Thyroid gland (tissue), 4 donors: Measurements from ENCODE around the gene FAM136A. TPM values are rescaled to one million over a fixed set of nuclear protein-coding genes. Genes with fewer than 3 reads are reported as not detected.

ENCODE experiments used
- DNase-seq, 2 donors: peaks; one replicate each; pipeline ENCODE4 v3.0.0-alpha.2; 2019
- H3K27ac ChIP-seq, 3 donors: fragments of 200-600 bp; sonication (generic); 1 replicate in 2 of 3; 2 replicates in 1 of 3; pipeline ENCODE4 v1.5.1; 2016 to 2019; ENCODE audit warnings: mild to moderate bottlenecking in 1 of 3, moderate library complexity in 1 of 3
- H3K27me3 ChIP-seq: fragments of 200-600 bp; sonication (generic); one replicate; pipeline ENCODE4 v1.5.1; 2019
- H3K36me3 ChIP-seq, 2 donors: fragments of 200-600 bp; sonication (generic); one replicate each; pipeline ENCODE4 v1.5.1; 2016 to 2019
- H3K4me1 ChIP-seq, 2 donors: fragments of 200-600 bp; sonication (generic); one replicate each; pipeline ENCODE4 v1.5.1; 2017 to 2019
- H3K4me3 ChIP-seq, 3 donors: fragments of 200-600 bp; sonication (generic); replicated peaks in 1 of 3; 1 replicate in 2 of 3; 2 replicates in 1 of 3; pipeline ENCODE4 v1.5.1; 2016; ENCODE audit warnings: mild to moderate bottlenecking in 1 of 3
- H3K9me3 ChIP-seq: fragments of 200-600 bp; sonication (generic); one replicate; pipeline ENCODE4 v1.5.1; 2017
- CTCF ChIP-seq, 6 experiments: fragments of 200-600 bp in 3 of 6; fragments of 450-650 bp in 3 of 6; sonication (generic) in 3 of 6; IDR thresholded peaks; one replicate each; pipeline ENCODE4 v1.5.1; 2016 to 2019; ENCODE audit warnings: antibody characterized with exemption in 6 of 6, mild to moderate bottlenecking in 2 of 6, inconsistent platforms in 1 of 6, moderate library complexity in 1 of 6
- POLR2A ChIP-seq, 2 donors: fragments of 450-650 bp; IDR thresholded peaks; one replicate each; pipeline ENCODE4 v1.6.1; 2017; ENCODE audit warnings: antibody characterized with exemption in 2 of 2, mild to moderate bottlenecking in 2 of 2, moderate library complexity in 1 of 2
- WGBS, 2 donors: methylation state at CpG; one replicate each; pipeline ENCODE4 v1.1.5; 2017; 5-methylcytosine and 5-hydroxymethylcytosine counted together
- intact Hi-C: fragments of 100-400 bp; cut with DNase I; formaldehyde crosslinking; loops from one replicate; pipeline ENCODE4 v1.15.1; 2023
- total RNA-seq, 4 donors: library from RNA; depleted of rRNA; stranded (reverse); fragments of >200 nt; gene quantifications; one replicate each; pipeline ENCODE4 v1.2.3, GENCODE V29; 2016

Gene FAM136A
- total RNA-seq, 4 donors from 2014 or later: 20.5 to 47.3 (median 39.4) TPM

- Histone ChIP-seq H3K27me3 (no peaks in the 10 kb centered on the region), H3K4me1 (peaks cover 28 to 29% of the 10 kb centered on the region in 2 donors), H3K9me3 (no peaks in the 10 kb centered on the region), H3K4me3 (peak overlapping the region; percentile 29 to 85 (median 73)), H3K27ac (peak overlapping the region; percentile 45 to 90 (median 86)), H3K36me3 (peaks cover 3 to 4% of the 10 kb centered on the region in 2 donors)
- TF ChIP-seq CTCF (IDR thresholded peaks at IDR 0.05): no peak
- no peak for TF ChIP-seq POLR2A (IDR thresholded peaks at IDR 0.05)
- DNase-seq: peak; percentile 78
- intact Hi-C loops: no loop called here
- 2 to 20% methylated on average over 1 to 9 of the region's 12 CpGs for WGBS, 2 donors
These were observed 43.4 kb downstream of the FAM136A start for GRCh38 chr2:70258532-70258875.

GRCh38 chr2:70255637-70256314 is 46.1 kb downstream of the FAM136A start:
- Histone ChIP-seq H3K36me3 (no peaks in the 10 kb centered on the region), H3K27me3 (no peaks in the 10 kb centered on the region), H3K27ac (no peak overlapping the region), H3K4me3 (no peak overlapping the region), H3K9me3 (no peaks in the 10 kb centered on the region), H3K4me1 (peaks cover 19 to 20% of the 10 kb centered on the region in 2 donors)
- WGBS, 2 donors: 91% methylated on average over 8 of the region's 8 CpGs
- intact Hi-C loops: no loop called here
- DNase-seq: no peak
- TF ChIP-seq CTCF (IDR thresholded peaks at IDR 0.05) (no peak), POLR2A (IDR thresholded peaks at IDR 0.05) (no peak)

- H3K4me3 ChIP-seq: no peak overlapping the region
- peaks cover 12 to 14% of the 10 kb centered on the region in 2 donors for H3K4me1 ChIP-seq
- no peak overlapping the region for H3K27ac ChIP-seq
- DNase-seq: no peak
- no peaks in the 10 kb centered on the region for H3K27me3 ChIP-seq
- H3K36me3 ChIP-seq: no peaks in the 10 kb centered on the region
- intact Hi-C loops: no loop called here
- 83 to 87% methylated on average over 16 of the region's 16 CpGs for WGBS, 2 donors
- no peaks in the 10 kb centered on the region for H3K9me3 ChIP-seq
- TF ChIP-seq CTCF (IDR thresholded peaks at IDR 0.05) (no peak), POLR2A (IDR thresholded peaks at IDR 0.05) (no peak)
These were observed 51.4 kb downstream of the FAM136A start for GRCh38 chr2:70250434-70250833.

- H3K27ac ChIP-seq: peak within 1 kb of the TSS; percentile 96 to 99 (median 97)
- 1% methylated on average over 36 to 42 of the region's 47 CpGs for WGBS, 2 donors
- H3K9me3 ChIP-seq: no peaks in the 10 kb centered on the region
- DNase-seq: peak; percentile 98
- peaks cover 17 to 31% of the 10 kb centered on the region in 2 donors for H3K4me1 ChIP-seq
- intact Hi-C loops: no loop called here
- H3K4me3 ChIP-seq: peak within 1 kb of the TSS; percentile 68 to 84 (median 75)
- no peaks in the 10 kb centered on the region for H3K36me3 ChIP-seq
- H3K27me3 ChIP-seq: no peaks in the 10 kb centered on the region
- peak in 1 of 6 experiments; percentile 12 for TF ChIP-seq CTCF (IDR thresholded peaks at IDR 0.05)
- TF ChIP-seq POLR2A (IDR thresholded peaks at IDR 0.05): peak in 1 of 2 donors; percentile 85
These were observed 53.6 kb downstream of the FAM136A start, which contains the start of gene TIA1 for GRCh38 chr2:70248181-70248847. Gene TIA1 (minus strand): TSS chr2:70248628. CDS start chr2:70248430, 198 bp downstream.
